K562 (cell line): ENCODE results near the gene MINK1. TPM values are rescaled to one million over a fixed set of nuclear protein-coding genes. Genes with fewer than 3 reads are reported as not detected.
A peak's percentile ranks its signal among the peaks of the same experiment; 100 is the strongest.

Source experiments
- ATAC-seq: fragments of 200-7000 bp; cut with Tn5 transposase; 3 replicates; pipeline ENCODE4 v1.9.1; 2020; ENCODE audit warnings: moderate library complexity
- BruUV-seq: library from RNA; stranded (reverse); fragments of 400-500 nt; replicated peaks from 2 replicates; lab custom pipeline; 2021; lab: Mats Ljungman, UMichigan
- CTCF ChIA-PET: fragments of 300-600 bp; formaldehyde crosslinking; extraction: SDS; loops from one replicate; lab custom pipeline; 2021; ENCODE audit warnings: low intra/inter-chr PET ratio; lab: Yijun Ruan, JAX
- POLR2A ChIA-PET: fragments of 300-600, 350-650 bp; sonication (Branson Sonifier 250); formaldehyde crosslinking; extraction: SDS; loops from one replicate; lab custom pipeline; 2021; ENCODE audit warnings: antibody characterized with exemption, inconsistent platforms; lab: Yijun Ruan, JAX
- DNase-seq, 4 experiments: peaks; one replicate each; pipeline versions ENCODE4 v3.0.0 to v3.0.0-alpha.2; 2011 to 2018; ENCODE audit warnings: low spot score in 3 of 4, mixed read lengths in 3 of 4; ENCODE audit errors: extremely low read depth in 1 of 4
- FAIRE-seq: peaks from 2 replicates; lab custom pipeline; 2011; peaks lifted over from hg19 to GRCh38; lab: Jason Lieb, UNC
- H2AFZ ChIP-seq: 2 replicates; pipeline ENCODE4 v1.6.0; 2011; ENCODE audit warnings: low read depth, low read length, control low read depth, inconsistent platforms
- H3K27ac ChIP-seq: fragments of 200-600 bp; 3 replicates; pipeline ENCODE4 v1.8.0; 2011; ENCODE audit warnings: low read depth, mild to moderate bottlenecking, control low read depth, inconsistent platforms, low read length, moderate library complexity, mixed read lengths; ENCODE audit errors: extremely low read depth
- H3K27me3 ChIP-seq, 2 experiments: fragments of 300-600 bp in 1 of 2; 2 replicates in 1 of 2; 3 replicates in 1 of 2; pipeline versions ENCODE4 v1.6.0 to v1.8.0; 2011; ENCODE audit warnings: inconsistent platforms in 2 of 2, low read length in 2 of 2, mild to moderate bottlenecking in 1 of 2, mixed read lengths in 1 of 2, moderate library complexity in 1 of 2; ENCODE audit not compliant: control insufficient read depth in 2 of 2, insufficient read depth in 2 of 2
- H3K36me3 ChIP-seq: fragments of 300-600 bp; 3 replicates; pipeline ENCODE4 v1.8.0; 2011; ENCODE audit warnings: mild to moderate bottlenecking, low read length, inconsistent platforms; ENCODE audit not compliant: control insufficient read depth, insufficient read depth
- H3K4me1 ChIP-seq, 2 experiments: fragments of 200-600 bp in 1 of 2; replicated peaks in 1 of 2; 2 replicates in 1 of 2; 3 replicates in 1 of 2; pipeline versions ENCODE4 v1.5.1 to v1.8.0; 2011; ENCODE audit warnings: inconsistent platforms in 2 of 2, low read length in 2 of 2, mild to moderate bottlenecking in 1 of 2, mixed read lengths in 1 of 2, moderate library complexity in 1 of 2; ENCODE audit not compliant: control insufficient read depth in 2 of 2, insufficient read depth in 2 of 2
- H3K4me2 ChIP-seq: 2 replicates; pipeline ENCODE4 v1.6.1; 2011; ENCODE audit warnings: low read length, control low read depth, inconsistent platforms, mixed read lengths; ENCODE audit not compliant: insufficient read depth
- H3K4me3 ChIP-seq: fragments of 200-600 bp; sonication (generic), shearing (Covaris generic); 2 replicates; pipeline ENCODE4 v1.5.1; 2016; ENCODE audit warnings: control low read depth, inconsistent platforms
- H3K79me2 ChIP-seq: fragments of 200-600 bp; 3 replicates; pipeline ENCODE4 v1.8.0; 2011; ENCODE audit warnings: low read length, inconsistent platforms; ENCODE audit not compliant: control insufficient read depth, insufficient read depth
- H3K9ac ChIP-seq, 2 experiments: 2 replicates each; pipeline versions ENCODE4 v1.6.0 to v1.6.1; 2011; ENCODE audit warnings: low read depth in 2 of 2, low read length in 2 of 2, control low read depth in 1 of 2, inconsistent platforms in 1 of 2, mild to moderate bottlenecking in 1 of 2, mixed read lengths in 1 of 2; ENCODE audit not compliant: insufficient read depth in 1 of 2
- H3K9me1 ChIP-seq: one replicate; pipeline ENCODE4 v1.6.0; 2011; ENCODE audit warnings: inconsistent platforms, mild to moderate bottlenecking, low read length, moderate library complexity; ENCODE audit not compliant: control insufficient read depth, insufficient read depth
- H3K9me3 ChIP-seq: replicated peaks from 2 replicates; pipeline ENCODE4 v1.5.1; 2011; ENCODE audit warnings: low read depth, low read length, inconsistent platforms; ENCODE audit not compliant: control insufficient read depth, insufficient read depth
- H4K20me1 ChIP-seq: replicated peaks from 2 replicates; pipeline ENCODE4 v1.6.1; 2011; ENCODE audit warnings: low read length, inconsistent platforms, mixed read lengths; ENCODE audit not compliant: control insufficient read depth, insufficient read depth
- E2F1 ChIP-seq: sonication (generic); formaldehyde crosslinking; IDR thresholded peaks from 2 replicates; pipeline ENCODE4 v1.8.1; 2023; ENCODE audit warnings: mild to moderate bottlenecking, missing genetic modification reagents, moderate library complexity
- EP300 ChIP-seq: IDR thresholded peaks from 2 replicates; pipeline ENCODE4 v1.6.1; 2012; ENCODE audit warnings: low read length, improper control_type of control experiment
- JUND ChIP-seq, 2 experiments: IDR thresholded peaks; 2 replicates in 1 of 2; 3 replicates in 1 of 2; pipeline ENCODE4 v1.6.1; 2011; ENCODE audit warnings: borderline replicate concordance in 2 of 2, low read depth in 2 of 2, low read length in 2 of 2, improper control_type of control experiment in 1 of 2, missing biosample characterization in 1 of 2, missing genetic modification characterization in 1 of 2, missing genetic modification reagents in 1 of 2
- ZNF121 ChIP-seq: sonication (generic); formaldehyde crosslinking; conservative IDR thresholded peaks from 2 replicates; pipeline ENCODE4 v1.8.0; 2022; ENCODE audit warnings: missing genetic modification reagents
- ZNF24 ChIP-seq: fragments of 450-650 bp; IDR thresholded peaks from 2 replicates; pipeline ENCODE4 v1.6.1; 2016
- ZNF449 ChIP-seq: fragments of 250-450 bp; sonication (Bioruptor Pico); IDR thresholded peaks from 2 replicates; pipeline ENCODE4 v1.8.0; 2022; ENCODE audit warnings: moderate library complexity, mild to moderate bottlenecking, inconsistent platforms
- ZNF511 ChIP-seq: sonication (generic); formaldehyde crosslinking; IDR thresholded peaks from 2 replicates; pipeline ENCODE4 v1.8.0; 2022; ENCODE audit warnings: mild to moderate bottlenecking, missing genetic modification reagents
- WGBS: fragments of 100-300 bp; shearing (Covaris generic); methylation state at CpG from one replicate; pipeline ENCODE4 v1.1.6; 2016; ENCODE audit warnings: low coverage, mixed read lengths; ENCODE audit not compliant: insufficient coverage; ENCODE audit errors: missing lambda C conversion rate; 5-methylcytosine and 5-hydroxymethylcytosine counted together
- in situ Hi-C: fragments of 300-500 bp; cut with MboI; formaldehyde crosslinking; loops from 4 replicates; pipeline ENCODE4 v1.15.0; 2018; ENCODE audit warnings: inconsistent platforms, mixed read lengths
- intact Hi-C: fragments of 100-400 bp; cut with micrococcal nuclease; formaldehyde crosslinking; loops from 2 replicates; pipeline ENCODE4 v1.14.2; 2022
- polyA plus RNA-seq, 8 experiments: library from polyadenylated mRNA; depleted of rRNA in 4 of 8; stranded (reverse) in 5 of 8; unstranded in 3 of 8; fragments of >200 nt; fragmentation: Nextera tagmentation in 2 of 8; fragmentation: Illumina TruSeq in 1 of 8; extraction: Ambion mirVana in 2 of 8; extraction: Trizol in 1 of 8; gene quantifications; 2 replicates each; pipeline versions ENCODE4 v1.2.1 to v1.2.3, GENCODE V29; 2011 to 2014; ENCODE audit warnings: inconsistent platforms in 1 of 8, missing spikeins in 1 of 8
- total RNA-seq, 7 experiments: library from RNA; depleted of rRNA in 6 of 7; stranded (reverse); fragments of >200 nt in 6 of 7; fragmentation: Illumina TruSeq in 2 of 7; extraction: Trizol in 2 of 7; gene quantifications; 2 replicates each; pipeline versions ENCODE4 v1.2.1 to v1.2.3, GENCODE V29; 2011 to 2021; ENCODE audit warnings: low replicate concordance in 1 of 7
- TF ChIP-seq, protein P1 (sequence below): sonication (generic); formaldehyde crosslinking; IDR thresholded peaks from 2 replicates; pipeline ENCODE4 v1.9.0; 2022; ENCODE audit warnings: mild to moderate bottlenecking, missing genetic modification reagents

MINK1 gene
- total and polyA plus RNA-seq, 9 of the 15 experiments (the other 6 are each of a cell fraction or from before 2014, with no cell fraction given): 0.11 to 54.2 (median 14.9) TPM

DNA sequence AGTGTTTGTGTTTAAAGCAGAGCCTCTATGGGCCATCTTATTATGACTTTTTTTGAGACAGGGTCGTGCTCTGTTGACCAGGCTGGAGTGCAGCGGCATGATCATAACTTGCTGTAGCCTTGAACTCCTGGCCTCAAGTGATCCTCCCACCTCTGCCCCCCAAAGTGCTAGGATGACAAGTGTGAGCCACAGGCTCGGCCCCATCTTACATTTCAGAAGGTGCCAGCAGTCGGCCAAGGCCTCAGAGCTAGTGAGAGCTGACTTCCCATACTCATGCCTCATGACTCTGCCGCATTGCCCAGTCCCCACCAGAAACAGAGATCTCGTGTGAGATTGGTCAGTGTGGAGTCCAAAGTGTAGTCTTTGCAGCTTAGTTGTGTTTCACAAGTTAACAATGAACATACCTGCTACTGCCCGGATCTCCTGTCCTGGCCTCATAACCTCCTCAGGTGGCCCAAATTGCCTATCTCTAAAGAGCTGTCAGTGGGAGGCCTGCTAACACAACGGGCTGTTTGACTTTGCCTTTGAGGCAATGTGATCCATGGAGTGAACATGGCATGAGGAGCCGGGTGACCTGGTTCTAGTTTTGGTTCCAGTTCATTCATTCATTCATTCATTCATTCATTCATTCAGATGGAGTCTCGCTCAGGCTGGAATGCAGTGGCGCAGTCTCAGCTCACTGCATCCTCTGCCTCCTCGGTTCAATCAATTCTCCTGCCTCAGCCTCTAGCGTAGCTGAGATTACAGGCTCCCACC is 13.7 kb downstream of the MINK1 start:
- FAIRE-seq: no peak
- H3K4me3 ChIP-seq: no peak overlapping the region
- no peak overlapping the region for H2AFZ ChIP-seq
- no peak overlapping the region for H3K9ac ChIP-seq
- POLR2A ChIA-PET: interaction anchor here (0.7 to 1.3 kb wide), 5 partner anchors 10 to 214 kb away, joined by 3 to 4 read pairs (median 3); no protein-coding TSS in a partner anchor
- peaks cover 81% of the 10 kb centered on the region for H3K79me2 ChIP-seq
- CTCF ChIA-PET: no interaction called here
- no peak for ATAC-seq
- peaks cover 27% of the 10 kb centered on the region; the same call in 2 of the 3 replicates for H3K36me3 ChIP-seq
- 73% methylated on average over 13 of the region's 13 CpGs for WGBS
- in situ Hi-C loops: no loop called here
- H3K4me2 ChIP-seq: no peak overlapping the region
- BruUV-seq: no TSS peak
- no peaks in the 10 kb centered on the region for H3K27me3 ChIP-seq
- intact Hi-C loops: no loop called here
- no peaks in the 10 kb centered on the region for H3K9me3 ChIP-seq
- H3K9me1 ChIP-seq: peaks cover 3% of the 10 kb centered on the region
- no peak overlapping the region for H3K27ac ChIP-seq
- TF ChIP-seq E2F1 (CRISPR knock-in tag): no peak
- TF ChIP-seq ZNF449 (CRISPR knock-in tag): no peak
- no peak for TF ChIP-seq JUND (IDR thresholded peaks at IDR 0.05; ENCODE audit: borderline replicate concordance, low read depth, low read length)
- no peak for TF ChIP-seq JUND (tag; IDR thresholded peaks at IDR 0.05; ENCODE audit: borderline replicate concordance, low read depth, low read length)
- TF ChIP-seq ZNF24: peak; percentile 93
- no peak for TF ChIP-seq ZNF511
- TF ChIP-seq ZNF121 (CRISPR knock-in tag): no peak
- TF ChIP-seq, protein P1, sequence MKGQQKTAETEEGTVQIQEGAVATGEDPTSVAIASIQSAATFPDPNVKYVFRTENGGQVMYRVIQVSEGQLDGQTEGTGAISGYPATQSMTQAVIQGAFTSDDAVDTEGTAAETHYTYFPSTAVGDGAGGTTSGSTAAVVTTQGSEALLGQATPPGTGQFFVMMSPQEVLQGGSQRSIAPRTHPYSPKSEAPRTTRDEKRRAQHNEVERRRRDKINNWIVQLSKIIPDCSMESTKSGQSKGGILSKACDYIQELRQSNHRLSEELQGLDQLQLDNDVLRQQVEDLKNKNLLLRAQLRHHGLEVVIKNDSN (CRISPR knock-in tag): no peak
- TF ChIP-seq EP300: no peak
- peaks cover 15% of the 10 kb centered on the region for H4K20me1 ChIP-seq
- peaks cover 0 to 5% of the 10 kb centered on the region in 2 experiments; a peak in 3 of 5 replicates for H3K4me1 ChIP-seq
- DNase-seq: no peak
